HepG2 (cell line): Measurements from ENCODE around the gene TRIM27. TPM values are rescaled to one million over a fixed set of nuclear protein-coding genes. Genes with fewer than 3 reads are reported as not detected.

Experiments
- ATAD3A ChIP-seq: sonication (generic); formaldehyde crosslinking; IDR thresholded peaks from 2 replicates; pipeline ENCODE4 v1.4.0; 2020; ENCODE audit warnings: missing genetic modification reagents
- HNF4A ChIP-seq: sonication (generic); formaldehyde crosslinking; IDR thresholded peaks from 2 replicates; pipeline ENCODE4 v1.4.0; 2020; ENCODE audit warnings: missing genetic modification reagents
- IKZF1 ChIP-seq: fragments of 450-650 bp; IDR thresholded peaks from 2 replicates; pipeline ENCODE4 v1.7.1; 2016
- KDM3A ChIP-seq: IDR thresholded peaks from 2 replicates; pipeline ENCODE4 v1.6.1; 2018; ENCODE audit warnings: low read depth, missing compliant biosample characterization
- NR2F1 ChIP-seq, 2 experiments: fragments of 450-650 bp in 1 of 2; formaldehyde crosslinking in 1 of 2; IDR thresholded peaks; 2 replicates each; pipeline versions ENCODE4 v1.5.0 to v1.6.1; 2016 to 2020; ENCODE audit warnings: mild to moderate bottlenecking in 1 of 2, missing compliant biosample characterization in 1 of 2, missing genetic modification reagents in 1 of 2, moderate library complexity in 1 of 2
- POLR2A ChIP-seq, 2 experiments: IDR thresholded peaks; 2 replicates each; pipeline ENCODE4 v1.6.1; 2011; ENCODE audit warnings: low read depth in 2 of 2, low read length in 2 of 2, mild to moderate bottlenecking in 1 of 2, moderate library complexity in 1 of 2; ENCODE audit not compliant: insufficient read depth in 1 of 2
- RNF2 ChIP-seq: fragments of 450-650 bp; conservative IDR thresholded peaks from 2 replicates; pipeline ENCODE4 v1.6.1; 2016; ENCODE audit warnings: low read depth
- ZNF441 ChIP-seq: sonication (generic); formaldehyde crosslinking; IDR thresholded peaks from 2 replicates; pipeline ENCODE4 v1.7.0; 2021; ENCODE audit warnings: missing genetic modification reagents, borderline replicate concordance
- ZNF556 ChIP-seq: sonication (generic); formaldehyde crosslinking; IDR thresholded peaks from 2 replicates; pipeline ENCODE4 v1.4.0; 2020; ENCODE audit warnings: mild to moderate bottlenecking, missing genetic modification reagents, borderline replicate concordance
- polyA plus RNA-seq, 8 experiments: library from polyadenylated mRNA; depleted of rRNA in 3 of 8; stranded (reverse) in 7 of 8; unstranded in 1 of 8; fragments of >200 nt; fragmentation: Illumina TruSeq in 4 of 8; extraction: Trizol in 4 of 8; gene quantifications; 2 replicates each; pipeline versions ENCODE4 v1.2.1 to v1.2.3, GENCODE V29; 2011 to 2016; ENCODE audit warnings: low read depth in 4 of 8, missing spikeins in 1 of 8, mixed read lengths in 1 of 8; ENCODE audit not compliant: insufficient read depth in 1 of 8
- total RNA-seq, 5 experiments: library from RNA; depleted of rRNA; stranded (reverse); fragments of >200 nt; fragmentation: Illumina TruSeq; extraction: Trizol; gene quantifications; 2 replicates each; pipeline ENCODE4 v1.2.3, GENCODE V29; 2016; ENCODE audit warnings: low read depth in 1 of 5
- TF ChIP-seq, protein P1 (sequence below): sonication (generic); formaldehyde crosslinking; IDR thresholded peaks from 2 replicates; pipeline ENCODE4 v1.9.0; 2021; ENCODE audit warnings: mild to moderate bottlenecking, missing genetic modification reagents
- TF ChIP-seq, protein P2 (sequence below): sonication (generic); formaldehyde crosslinking; IDR thresholded peaks from 2 replicates; pipeline ENCODE4 v1.9.0; 2021; ENCODE audit warnings: missing genetic modification reagents, borderline replicate concordance
- TF ChIP-seq, protein P3 (sequence below): IDR thresholded peaks from 2 replicates; pipeline ENCODE4 v1.6.1; 2016; ENCODE audit warnings: low read depth, borderline replicate concordance
- TF ChIP-seq, protein P4 (sequence below): sonication (generic); formaldehyde crosslinking; IDR thresholded peaks from 2 replicates; pipeline ENCODE4 v1.5.0; 2020; ENCODE audit warnings: missing genetic modification reagents
- TF ChIP-seq, protein P5 (sequence below): sonication (generic); formaldehyde crosslinking; IDR thresholded peaks from 2 replicates; pipeline ENCODE4 v1.5.1; 2020; ENCODE audit warnings: missing genetic modification reagents, mild to moderate bottlenecking, borderline replicate concordance
- TF ChIP-seq, protein P6 (sequence below): sonication (generic); formaldehyde crosslinking; conservative IDR thresholded peaks from 2 replicates; pipeline ENCODE4 v1.4.0; 2020; ENCODE audit warnings: missing genetic modification reagents

The TRIM27 gene
- total and polyA plus RNA-seq, 2 of the 13 experiments (the other 11 are each of a cell fraction or from before 2014, with no cell fraction given), result 88.6 to 112 TPM

DNA sequence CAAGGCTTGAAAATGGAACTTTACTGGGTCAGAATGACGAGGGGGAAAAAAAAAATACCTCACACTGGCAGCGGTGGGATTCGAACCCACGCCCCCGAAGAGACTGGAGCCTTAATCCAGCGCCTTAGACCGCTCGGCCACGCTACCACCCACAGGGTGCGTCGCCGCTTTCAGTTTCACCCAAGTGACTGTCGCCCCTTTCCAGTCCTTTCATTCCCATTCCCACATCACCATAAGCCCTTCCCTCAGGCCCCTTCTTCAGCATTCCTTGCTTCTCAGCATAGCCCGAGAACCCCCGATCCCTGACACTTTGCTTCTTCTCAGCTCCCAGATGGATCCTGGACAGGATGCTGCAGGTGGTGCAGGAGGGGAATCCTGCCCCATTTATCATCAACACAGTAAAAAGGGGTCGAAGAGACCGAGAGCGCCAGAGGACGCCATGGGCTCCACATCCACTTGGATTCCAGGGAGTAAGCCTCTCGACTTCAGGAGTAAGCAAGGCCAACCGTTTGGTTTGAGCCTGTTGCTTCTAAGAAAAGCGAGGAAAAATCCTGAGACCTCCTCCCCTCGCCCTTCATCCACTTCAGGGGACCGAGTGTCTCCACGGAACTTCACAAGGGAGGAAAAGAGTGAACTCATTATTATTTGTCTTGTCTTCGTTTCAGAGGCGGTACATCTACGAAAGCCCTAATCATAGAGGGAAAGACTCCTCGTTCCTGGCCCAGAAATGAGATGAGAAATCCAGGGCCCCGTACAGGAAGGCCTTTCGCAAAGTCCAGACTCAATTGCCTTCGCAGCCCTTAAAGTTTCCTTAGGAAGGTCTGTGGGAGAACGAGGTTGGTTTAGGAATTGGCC, 20.0 kb upstream of the TRIM27 start (continued):
- TF ChIP-seq, protein P1, sequence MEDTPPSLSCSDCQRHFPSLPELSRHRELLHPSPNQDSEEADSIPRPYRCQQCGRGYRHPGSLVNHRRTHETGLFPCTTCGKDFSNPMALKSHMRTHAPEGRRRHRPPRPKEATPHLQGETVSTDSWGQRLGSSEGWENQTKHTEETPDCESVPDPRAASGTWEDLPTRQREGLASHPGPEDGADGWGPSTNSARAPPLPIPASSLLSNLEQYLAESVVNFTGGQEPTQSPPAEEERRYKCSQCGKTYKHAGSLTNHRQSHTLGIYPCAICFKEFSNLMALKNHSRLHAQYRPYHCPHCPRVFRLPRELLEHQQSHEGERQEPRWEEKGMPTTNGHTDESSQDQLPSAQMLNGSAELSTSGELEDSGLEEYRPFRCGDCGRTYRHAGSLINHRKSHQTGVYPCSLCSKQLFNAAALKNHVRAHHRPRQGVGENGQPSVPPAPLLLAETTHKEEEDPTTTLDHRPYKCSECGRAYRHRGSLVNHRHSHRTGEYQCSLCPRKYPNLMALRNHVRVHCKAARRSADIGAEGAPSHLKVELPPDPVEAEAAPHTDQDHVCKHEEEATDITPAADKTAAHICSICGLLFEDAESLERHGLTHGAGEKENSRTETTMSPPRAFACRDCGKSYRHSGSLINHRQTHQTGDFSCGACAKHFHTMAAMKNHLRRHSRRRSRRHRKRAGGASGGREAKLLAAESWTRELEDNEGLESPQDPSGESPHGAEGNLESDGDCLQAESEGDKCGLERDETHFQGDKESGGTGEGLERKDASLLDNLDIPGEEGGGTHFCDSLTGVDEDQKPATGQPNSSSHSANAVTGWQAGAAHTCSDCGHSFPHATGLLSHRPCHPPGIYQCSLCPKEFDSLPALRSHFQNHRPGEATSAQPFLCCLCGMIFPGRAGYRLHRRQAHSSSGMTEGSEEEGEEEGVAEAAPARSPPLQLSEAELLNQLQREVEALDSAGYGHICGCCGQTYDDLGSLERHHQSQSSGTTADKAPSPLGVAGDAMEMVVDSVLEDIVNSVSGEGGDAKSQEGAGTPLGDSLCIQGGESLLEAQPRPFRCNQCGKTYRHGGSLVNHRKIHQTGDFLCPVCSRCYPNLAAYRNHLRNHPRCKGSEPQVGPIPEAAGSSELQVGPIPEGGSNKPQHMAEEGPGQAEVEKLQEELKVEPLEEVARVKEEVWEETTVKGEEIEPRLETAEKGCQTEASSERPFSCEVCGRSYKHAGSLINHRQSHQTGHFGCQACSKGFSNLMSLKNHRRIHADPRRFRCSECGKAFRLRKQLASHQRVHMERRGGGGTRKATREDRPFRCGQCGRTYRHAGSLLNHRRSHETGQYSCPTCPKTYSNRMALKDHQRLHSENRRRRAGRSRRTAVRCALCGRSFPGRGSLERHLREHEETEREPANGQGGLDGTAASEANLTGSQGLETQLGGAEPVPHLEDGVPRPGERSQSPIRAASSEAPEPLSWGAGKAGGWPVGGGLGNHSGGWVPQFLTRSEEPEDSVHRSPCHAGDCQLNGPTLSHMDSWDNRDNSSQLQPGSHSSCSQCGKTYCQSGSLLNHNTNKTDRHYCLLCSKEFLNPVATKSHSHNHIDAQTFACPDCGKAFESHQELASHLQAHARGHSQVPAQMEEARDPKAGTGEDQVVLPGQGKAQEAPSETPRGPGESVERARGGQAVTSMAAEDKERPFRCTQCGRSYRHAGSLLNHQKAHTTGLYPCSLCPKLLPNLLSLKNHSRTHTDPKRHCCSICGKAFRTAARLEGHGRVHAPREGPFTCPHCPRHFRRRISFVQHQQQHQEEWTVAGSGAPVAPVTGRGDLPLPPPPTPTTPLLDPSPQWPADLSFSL (CRISPR knock-in tag), result no peak
- no peak for TF ChIP-seq IKZF1
- TF ChIP-seq, protein P2, sequence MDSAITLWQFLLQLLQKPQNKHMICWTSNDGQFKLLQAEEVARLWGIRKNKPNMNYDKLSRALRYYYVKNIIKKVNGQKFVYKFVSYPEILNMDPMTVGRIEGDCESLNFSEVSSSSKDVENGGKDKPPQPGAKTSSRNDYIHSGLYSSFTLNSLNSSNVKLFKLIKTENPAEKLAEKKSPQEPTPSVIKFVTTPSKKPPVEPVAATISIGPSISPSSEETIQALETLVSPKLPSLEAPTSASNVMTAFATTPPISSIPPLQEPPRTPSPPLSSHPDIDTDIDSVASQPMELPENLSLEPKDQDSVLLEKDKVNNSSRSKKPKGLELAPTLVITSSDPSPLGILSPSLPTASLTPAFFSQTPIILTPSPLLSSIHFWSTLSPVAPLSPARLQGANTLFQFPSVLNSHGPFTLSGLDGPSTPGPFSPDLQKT (CRISPR knock-in tag), result no peak; the same call in 1 of the 2 replicates
- TF ChIP-seq, protein P3, sequence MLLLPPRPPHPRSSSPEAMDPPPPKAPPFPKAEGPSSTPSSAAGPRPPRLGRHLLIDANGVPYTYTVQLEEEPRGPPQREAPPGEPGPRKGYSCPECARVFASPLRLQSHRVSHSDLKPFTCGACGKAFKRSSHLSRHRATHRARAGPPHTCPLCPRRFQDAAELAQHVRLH, result no peak; the same call in 1 of the 2 replicates
- TF ChIP-seq, protein P4, sequence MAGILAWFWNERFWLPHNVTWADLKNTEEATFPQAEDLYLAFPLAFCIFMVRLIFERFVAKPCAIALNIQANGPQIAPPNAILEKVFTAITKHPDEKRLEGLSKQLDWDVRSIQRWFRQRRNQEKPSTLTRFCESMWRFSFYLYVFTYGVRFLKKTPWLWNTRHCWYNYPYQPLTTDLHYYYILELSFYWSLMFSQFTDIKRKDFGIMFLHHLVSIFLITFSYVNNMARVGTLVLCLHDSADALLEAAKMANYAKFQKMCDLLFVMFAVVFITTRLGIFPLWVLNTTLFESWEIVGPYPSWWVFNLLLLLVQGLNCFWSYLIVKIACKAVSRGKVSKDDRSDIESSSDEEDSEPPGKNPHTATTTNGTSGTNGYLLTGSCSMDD (CRISPR knock-in tag), result no peak
- peak; percentile 18; the same call in 1 of the 2 replicates for TF ChIP-seq KDM3A (CRISPR knock-in tag)
- TF ChIP-seq, protein P5, sequence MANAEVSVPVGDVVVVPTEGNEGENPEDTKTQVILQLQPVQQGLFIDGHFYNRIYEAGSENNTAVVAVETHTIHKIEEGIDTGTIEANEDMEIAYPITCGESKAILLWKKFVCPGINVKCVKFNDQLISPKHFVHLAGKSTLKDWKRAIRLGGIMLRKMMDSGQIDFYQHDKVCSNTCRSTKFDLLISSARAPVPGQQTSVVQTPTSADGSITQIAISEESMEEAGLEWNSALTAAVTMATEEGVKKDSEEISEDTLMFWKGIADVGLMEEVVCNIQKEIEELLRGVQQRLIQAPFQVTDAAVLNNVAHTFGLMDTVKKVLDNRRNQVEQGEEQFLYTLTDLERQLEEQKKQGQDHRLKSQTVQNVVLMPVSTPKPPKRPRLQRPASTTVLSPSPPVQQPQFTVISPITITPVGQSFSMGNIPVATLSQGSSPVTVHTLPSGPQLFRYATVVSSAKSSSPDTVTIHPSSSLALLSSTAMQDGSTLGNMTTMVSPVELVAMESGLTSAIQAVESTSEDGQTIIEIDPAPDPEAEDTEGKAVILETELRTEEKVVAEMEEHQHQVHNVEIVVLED, result no peak
- no peak for TF ChIP-seq POLR2A (IDR thresholded peaks at IDR 0.05; ENCODE audit: insufficient read depth in 1 of 2, low read depth in 2 of 2, low read length in 2 of 2)
- peak; percentile 100 for TF ChIP-seq ZNF556
- no peak for TF ChIP-seq ATAD3A (CRISPR knock-in tag)
- peak; percentile 23; the same call in 1 of the 2 replicates for TF ChIP-seq HNF4A (CRISPR knock-in tag)
- 0 out of 2 replicates have a peak, but pooled peaks have one; percentile 39 for TF ChIP-seq ZNF441 (CRISPR knock-in tag)
- TF ChIP-seq RNF2, result no peak
- TF ChIP-seq, protein P6, sequence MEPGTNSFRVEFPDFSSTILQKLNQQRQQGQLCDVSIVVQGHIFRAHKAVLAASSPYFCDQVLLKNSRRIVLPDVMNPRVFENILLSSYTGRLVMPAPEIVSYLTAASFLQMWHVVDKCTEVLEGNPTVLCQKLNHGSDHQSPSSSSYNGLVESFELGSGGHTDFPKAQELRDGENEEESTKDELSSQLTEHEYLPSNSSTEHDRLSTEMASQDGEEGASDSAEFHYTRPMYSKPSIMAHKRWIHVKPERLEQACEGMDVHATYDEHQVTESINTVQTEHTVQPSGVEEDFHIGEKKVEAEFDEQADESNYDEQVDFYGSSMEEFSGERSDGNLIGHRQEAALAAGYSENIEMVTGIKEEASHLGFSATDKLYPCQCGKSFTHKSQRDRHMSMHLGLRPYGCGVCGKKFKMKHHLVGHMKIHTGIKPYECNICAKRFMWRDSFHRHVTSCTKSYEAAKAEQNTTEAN, result 0 out of 2 replicates have a peak, but pooled peaks have one; percentile 27
- TF ChIP-seq NR2F1 (CRISPR knock-in tag; IDR thresholded peaks at IDR 0.05), result no peak
